ENCODE results near the gene NAALADL2.

DNA sequence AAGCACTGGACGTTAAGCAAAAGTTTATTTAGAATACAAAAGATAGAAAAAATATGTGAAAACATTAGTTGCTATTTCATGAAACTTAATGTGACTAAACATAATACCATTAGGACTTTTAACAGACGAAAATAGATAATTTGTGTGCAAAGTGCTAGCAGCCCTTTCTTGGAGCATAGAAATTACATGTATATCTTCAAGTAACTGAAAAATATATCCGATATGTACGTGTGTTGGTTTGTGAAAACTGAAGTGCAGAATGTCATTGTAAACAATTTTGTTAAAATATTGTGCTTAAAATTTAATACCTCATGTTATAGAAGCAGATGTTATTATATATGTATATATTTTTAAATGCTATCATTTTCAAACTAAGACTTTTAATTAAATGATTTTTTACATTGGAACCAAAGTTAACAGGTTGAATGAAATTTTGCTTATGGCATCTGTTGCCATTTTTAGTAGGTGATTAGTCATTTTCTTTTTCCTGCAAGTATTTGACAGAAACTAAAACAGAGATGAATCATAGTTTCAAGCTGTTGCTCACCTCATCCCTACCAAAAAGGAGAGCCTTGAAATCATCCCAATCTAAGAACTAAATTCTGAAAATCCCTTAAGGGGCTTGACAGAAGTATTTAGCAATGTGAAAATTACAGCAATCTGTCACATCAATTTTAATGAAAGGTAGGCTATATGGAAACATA, 334.8 kb downstream of the NAALADL2 start:
- TF ChIP-seq, protein P1, sequence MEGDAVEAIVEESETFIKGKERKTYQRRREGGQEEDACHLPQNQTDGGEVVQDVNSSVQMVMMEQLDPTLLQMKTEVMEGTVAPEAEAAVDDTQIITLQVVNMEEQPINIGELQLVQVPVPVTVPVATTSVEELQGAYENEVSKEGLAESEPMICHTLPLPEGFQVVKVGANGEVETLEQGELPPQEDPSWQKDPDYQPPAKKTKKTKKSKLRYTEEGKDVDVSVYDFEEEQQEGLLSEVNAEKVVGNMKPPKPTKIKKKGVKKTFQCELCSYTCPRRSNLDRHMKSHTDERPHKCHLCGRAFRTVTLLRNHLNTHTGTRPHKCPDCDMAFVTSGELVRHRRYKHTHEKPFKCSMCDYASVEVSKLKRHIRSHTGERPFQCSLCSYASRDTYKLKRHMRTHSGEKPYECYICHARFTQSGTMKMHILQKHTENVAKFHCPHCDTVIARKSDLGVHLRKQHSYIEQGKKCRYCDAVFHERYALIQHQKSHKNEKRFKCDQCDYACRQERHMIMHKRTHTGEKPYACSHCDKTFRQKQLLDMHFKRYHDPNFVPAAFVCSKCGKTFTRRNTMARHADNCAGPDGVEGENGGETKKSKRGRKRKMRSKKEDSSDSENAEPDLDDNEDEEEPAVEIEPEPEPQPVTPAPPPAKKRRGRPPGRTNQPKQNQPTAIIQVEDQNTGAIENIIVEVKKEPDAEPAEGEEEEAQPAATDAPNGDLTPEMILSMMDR (IDR thresholded peaks at IDR 0.05): no peak
- no peak for TF ChIP-seq EZH2 (IDR thresholded peaks at IDR 0.05; ENCODE audit: borderline replicate concordance, insufficient read depth, low read depth, low read length, poor library complexity, severe bottlenecking)

Data from B cell (primary cell).